Ascending aorta (tissue), 2 donors: ENCODE results near the gene C6orf47. TPM values are rescaled to one million over a fixed set of nuclear protein-coding genes. Genes with fewer than 3 reads are reported as not detected.

Source experiments
- DNase-seq, 2 donors: peaks; one replicate each; pipeline ENCODE4 v3.0.0-alpha.2; 2019; ENCODE audit warnings: low spot score in 2 of 2
- H3K27ac ChIP-seq, 2 donors: fragments of 200-600 bp; sonication (generic); one replicate each; pipeline ENCODE4 v1.5.1; 2016 to 2017; ENCODE audit warnings: mild to moderate bottlenecking in 1 of 2
- H3K27me3 ChIP-seq: fragments of 200-600 bp; sonication (generic); one replicate; pipeline ENCODE4 v1.5.1; 2017
- H3K36me3 ChIP-seq, 2 donors: fragments of 200-600 bp; sonication (generic); one replicate each; pipeline ENCODE4 v1.5.1; 2016
- H3K4me1 ChIP-seq, 2 donors: fragments of 200-600 bp; sonication (generic); one replicate each; pipeline ENCODE4 v1.5.1; 2016 to 2017; ENCODE audit warnings: mild to moderate bottlenecking in 1 of 2
- H3K4me3 ChIP-seq, 2 donors: fragments of 200-600 bp; sonication (generic); one replicate each; pipeline ENCODE4 v1.5.1; 2016 to 2017; ENCODE audit warnings: mild to moderate bottlenecking in 1 of 2
- H3K9me3 ChIP-seq, 2 donors: fragments of 200-600 bp; sonication (generic); one replicate each; pipeline ENCODE4 v1.5.1; 2016
- intact Hi-C: fragments of 100-400 bp; cut with DNase I; formaldehyde crosslinking; loops from one replicate; pipeline ENCODE4 v1.15.1; 2023
- total RNA-seq: library from RNA; depleted of rRNA; stranded (reverse); fragments of >200 nt; gene quantifications from one replicate; pipeline ENCODE4 v1.1.0, GENCODE V29; 2016
- TF ChIP-seq, protein P1 (sequence below), 3 experiments: fragments of 200-600 bp in 2 of 3; fragments of 450-650 bp in 1 of 3; sonication (generic) in 2 of 3; IDR thresholded peaks; one replicate each; pipeline ENCODE4 v1.5.1; 2016 to 2019; ENCODE audit warnings: antibody characterized with exemption in 3 of 3, mild to moderate bottlenecking in 1 of 3, moderate library complexity in 1 of 3

Gene C6orf47
- total RNA-seq, 1 donor from 2014 or later: 20.9 TPM

DNA sequence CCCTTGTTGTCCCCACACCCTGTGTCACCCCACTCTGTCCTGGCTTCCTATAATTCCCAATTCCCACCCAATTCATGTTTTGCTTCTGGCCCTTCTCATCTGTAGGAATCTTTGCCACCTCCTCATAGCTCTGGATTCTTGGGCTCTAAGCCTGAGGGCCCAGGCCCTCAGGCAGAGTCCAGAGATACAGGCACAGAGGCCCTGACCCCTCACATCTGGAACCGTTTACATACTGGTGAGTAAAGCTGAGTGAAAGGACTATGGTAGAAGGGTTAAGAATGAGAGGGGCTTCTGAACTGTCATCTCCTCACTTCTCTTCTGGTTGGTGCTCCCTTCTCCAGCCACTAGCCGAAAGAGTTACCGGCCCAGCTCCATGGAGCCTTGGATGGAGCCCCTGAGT lies 26.4 kb downstream of the C6orf47 start:
- Histone ChIP-seq H3K27ac (no peak overlapping the region), H3K9me3 (no peaks in the 10 kb centered on the region), H3K27me3 (no peaks in the 10 kb centered on the region), H3K36me3 (peaks cover 90 to 99% of the 10 kb centered on the region in 2 donors), H3K4me3 (no peak overlapping the region), H3K4me1 (no peaks in the 10 kb centered on the region)
- no peak for DNase-seq
- TF ChIP-seq, protein P1, sequence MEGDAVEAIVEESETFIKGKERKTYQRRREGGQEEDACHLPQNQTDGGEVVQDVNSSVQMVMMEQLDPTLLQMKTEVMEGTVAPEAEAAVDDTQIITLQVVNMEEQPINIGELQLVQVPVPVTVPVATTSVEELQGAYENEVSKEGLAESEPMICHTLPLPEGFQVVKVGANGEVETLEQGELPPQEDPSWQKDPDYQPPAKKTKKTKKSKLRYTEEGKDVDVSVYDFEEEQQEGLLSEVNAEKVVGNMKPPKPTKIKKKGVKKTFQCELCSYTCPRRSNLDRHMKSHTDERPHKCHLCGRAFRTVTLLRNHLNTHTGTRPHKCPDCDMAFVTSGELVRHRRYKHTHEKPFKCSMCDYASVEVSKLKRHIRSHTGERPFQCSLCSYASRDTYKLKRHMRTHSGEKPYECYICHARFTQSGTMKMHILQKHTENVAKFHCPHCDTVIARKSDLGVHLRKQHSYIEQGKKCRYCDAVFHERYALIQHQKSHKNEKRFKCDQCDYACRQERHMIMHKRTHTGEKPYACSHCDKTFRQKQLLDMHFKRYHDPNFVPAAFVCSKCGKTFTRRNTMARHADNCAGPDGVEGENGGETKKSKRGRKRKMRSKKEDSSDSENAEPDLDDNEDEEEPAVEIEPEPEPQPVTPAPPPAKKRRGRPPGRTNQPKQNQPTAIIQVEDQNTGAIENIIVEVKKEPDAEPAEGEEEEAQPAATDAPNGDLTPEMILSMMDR (IDR thresholded peaks at IDR 0.05): no peak
- intact Hi-C loops: no loop called here

DNA sequence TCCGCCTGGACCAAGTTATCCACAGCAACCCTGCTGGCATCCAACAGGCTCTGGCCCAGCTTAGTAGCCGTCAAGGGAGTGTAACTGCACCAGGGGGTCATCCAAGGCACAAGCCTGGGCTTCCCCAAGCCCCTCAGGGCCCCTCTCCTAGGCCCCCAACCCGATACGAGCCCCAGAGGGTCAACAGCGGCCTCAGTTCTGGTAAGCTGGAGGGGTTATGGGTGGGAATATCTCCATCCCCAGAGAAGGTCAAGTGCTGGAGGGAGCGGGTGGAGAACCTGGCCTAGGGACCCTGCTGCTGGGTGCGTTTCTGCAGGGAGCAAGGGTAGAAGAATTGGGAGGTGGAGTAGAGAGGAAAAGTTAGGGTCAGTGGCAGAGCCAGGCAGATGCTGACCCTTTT lies 27.1 kb downstream of the C6orf47 start:
- intact Hi-C loops: no loop called here
- DNase-seq: no peak
- Histone ChIP-seq H3K9me3 (no peaks in the 10 kb centered on the region), H3K27me3 (no peaks in the 10 kb centered on the region), H3K27ac (no peak overlapping the region), H3K36me3 (peaks cover 94 to 99% of the 10 kb centered on the region in 2 donors), H3K4me3 (no peak overlapping the region), H3K4me1 (no peaks in the 10 kb centered on the region)
- TF ChIP-seq, protein P1 (IDR thresholded peaks at IDR 0.05): no peak

DNA sequence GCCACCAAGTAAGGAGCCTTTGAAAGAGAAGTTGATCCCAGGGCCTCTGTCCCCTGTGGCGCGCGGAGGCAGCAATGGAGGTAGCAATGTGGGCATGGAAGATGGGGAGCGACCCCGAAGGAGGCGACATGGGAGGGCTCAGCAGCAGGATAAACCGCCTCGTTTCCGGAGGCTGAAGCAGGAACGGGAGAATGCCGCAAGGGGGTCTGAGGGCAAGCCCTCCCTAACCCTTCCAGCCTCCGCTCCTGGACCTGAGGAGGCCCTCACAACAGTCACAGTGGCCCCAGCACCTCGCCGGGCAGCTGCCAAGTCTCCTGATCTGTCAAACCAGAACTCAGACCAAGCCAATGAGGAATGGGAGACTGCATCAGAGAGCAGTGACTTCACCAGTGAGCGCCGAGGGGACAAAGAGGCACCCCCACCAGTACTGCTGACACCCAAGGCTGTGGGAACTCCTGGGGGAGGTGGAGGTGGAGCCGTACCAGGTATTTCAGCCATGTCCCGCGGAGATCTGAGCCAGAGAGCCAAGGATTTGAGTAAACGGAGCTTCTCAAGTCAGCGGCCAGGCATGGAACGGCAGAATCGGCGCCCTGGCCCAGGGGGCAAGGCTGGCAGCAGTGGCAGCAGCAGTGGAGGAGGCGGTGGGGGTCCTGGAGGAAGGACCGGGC lies 28.2 kb downstream of the C6orf47 start:
- TF ChIP-seq, protein P1 (IDR thresholded peaks at IDR 0.05): no peak
- Histone ChIP-seq H3K27me3 (no peaks in the 10 kb centered on the region), H3K36me3 (peaks cover 97 to 100% of the 10 kb centered on the region in 2 donors), H3K27ac (no peak overlapping the region), H3K4me1 (no peaks in the 10 kb centered on the region), H3K9me3 (no peaks in the 10 kb centered on the region), H3K4me3 (no peak overlapping the region)
- intact Hi-C loops: no loop called here
- no peak for DNase-seq

- TF ChIP-seq, protein P1 (IDR thresholded peaks at IDR 0.05): no peak
- Histone ChIP-seq H3K36me3 (peaks cover 97 to 100% of the 10 kb centered on the region in 2 donors), H3K4me1 (no peaks in the 10 kb centered on the region), H3K27me3 (no peaks in the 10 kb centered on the region), H3K27ac (no peak overlapping the region), H3K4me3 (no peak overlapping the region), H3K9me3 (no peaks in the 10 kb centered on the region)
- intact Hi-C loops: no loop called here
- no peak for DNase-seq
These were observed 28.8 kb downstream of the C6orf47 start for GRCh38 chr6:31631681-31632278.

- H3K36me3 ChIP-seq: peaks cover 97 to 100% of the 10 kb centered on the region in 2 donors
- no peak overlapping the region for H3K27ac ChIP-seq
- TF ChIP-seq, protein P1 (IDR thresholded peaks at IDR 0.05): no peak
- intact Hi-C loops: no loop called here
- no peaks in the 10 kb centered on the region for H3K27me3 ChIP-seq
- H3K4me1 ChIP-seq: no peaks in the 10 kb centered on the region
- H3K4me3 ChIP-seq: no peak overlapping the region
- H3K9me3 ChIP-seq: no peaks in the 10 kb centered on the region
- DNase-seq: no peak
These were observed 29.4 kb downstream of the C6orf47 start for GRCh38 chr6:31631209-31631608.
